Measurements from ENCODE around the gene TBATA.
"Not testable (repeated sequence)": the region's sequence is repeated elsewhere in the genome, so short reads cannot be mapped to it uniquely, and the experiment has no call there.

The TBATA gene

GRCh38 chr10:70777063-70777875, 7.9 kb downstream of the TBATA start:
- DNase-seq, result no peak

DNA sequence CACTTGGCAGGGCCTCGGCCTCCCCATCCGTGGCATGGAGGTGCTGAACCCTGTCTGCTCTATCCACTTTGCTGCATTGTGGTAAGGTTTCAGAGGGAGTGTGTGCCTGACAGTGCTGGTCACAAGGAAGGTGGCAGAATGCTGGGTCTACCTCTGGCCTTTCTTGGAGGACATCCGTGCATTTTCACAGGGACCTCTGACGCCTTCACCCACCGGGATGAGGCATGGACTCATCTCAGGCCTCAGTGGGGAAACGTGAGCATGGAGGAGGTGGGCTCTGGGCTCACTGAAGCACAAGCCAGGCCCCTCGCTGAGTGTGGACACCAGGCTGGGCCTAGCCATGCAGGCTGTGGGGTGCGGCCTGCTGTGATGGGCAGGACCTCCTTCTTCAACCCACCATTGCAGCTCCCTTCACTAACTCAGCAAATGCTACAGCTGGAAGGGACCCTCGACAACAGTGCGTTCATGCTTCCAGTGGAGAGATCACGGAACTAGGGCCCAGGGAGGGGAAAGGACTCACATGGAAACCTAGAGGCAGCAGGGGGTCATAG, 8.6 kb downstream of the TBATA start:
- no peak for DNase-seq

- DNase-seq, result no peak
Measured at GRCh38 chr10:70775679-70776454, 9.3 kb downstream of the TBATA start.

DNA sequence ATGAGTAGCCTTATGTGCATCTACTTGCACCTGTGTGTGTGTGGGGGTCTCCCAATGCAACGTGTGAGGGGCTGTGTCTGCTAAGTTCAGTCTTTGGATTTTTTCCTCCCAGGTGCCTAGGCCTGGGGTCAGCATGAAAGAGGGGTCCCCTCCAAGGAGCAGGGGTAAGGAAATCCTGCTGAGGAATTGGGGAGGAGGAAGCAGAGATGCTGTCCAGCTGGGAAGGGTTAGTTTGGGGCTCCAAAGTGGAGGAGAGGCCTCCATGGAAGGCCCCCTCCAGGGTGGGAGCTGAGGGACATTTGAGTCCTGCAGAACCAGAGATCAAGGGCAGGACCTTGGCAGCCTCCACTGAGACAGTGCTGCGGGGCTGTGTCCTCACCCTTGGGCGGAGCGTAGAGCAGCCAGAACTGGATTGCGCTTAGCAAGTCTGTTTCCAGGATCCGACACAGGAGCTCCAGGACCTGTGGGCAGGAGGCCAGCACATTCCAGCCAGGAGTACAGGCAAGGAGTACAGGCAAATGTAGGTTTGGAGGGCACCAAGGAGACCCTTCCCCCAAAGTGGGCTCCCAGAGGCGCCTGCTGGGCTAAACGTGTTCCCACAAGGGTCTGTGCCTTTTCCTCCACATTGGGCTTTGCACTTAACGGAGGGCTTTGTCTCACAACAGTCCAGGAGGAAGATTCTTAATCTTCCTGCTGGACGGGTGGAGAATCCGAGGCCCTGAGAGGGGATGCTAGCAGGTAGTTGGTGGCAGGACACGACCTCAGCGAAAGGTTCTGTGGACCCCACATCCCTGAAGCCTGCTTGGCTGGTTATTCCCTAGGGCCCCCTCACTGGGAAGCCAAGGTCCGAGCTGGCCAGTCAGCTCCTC, 10.1 kb downstream of the TBATA start:
- DNase-seq, result no peak

GRCh38 chr10:70773965-70774809, 11.0 kb downstream of the TBATA start:
- DNase-seq, result no peak

- DNase-seq, result no peak
Measured at GRCh38 chr10:70773461-70773860, 11.7 kb downstream of the TBATA start.

DNA sequence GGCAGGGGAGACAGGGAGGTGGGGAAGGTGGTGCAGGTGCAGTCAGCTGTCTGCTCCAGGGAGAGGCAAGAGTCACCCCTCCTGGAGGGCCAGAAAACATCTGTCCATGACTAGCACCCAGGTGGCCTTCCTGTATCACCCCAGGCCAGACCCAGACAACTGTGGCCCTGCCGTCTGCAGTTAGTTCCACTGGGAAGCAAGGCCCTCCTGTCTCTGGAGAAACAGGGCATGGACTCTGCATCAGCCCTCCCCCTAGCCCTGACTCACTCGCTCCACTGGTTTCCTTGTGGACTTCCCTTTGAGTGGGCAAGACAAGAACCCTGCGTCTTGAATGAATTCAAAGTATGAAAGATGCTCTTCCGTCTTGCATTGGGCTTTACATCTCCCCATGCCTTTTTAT, 12.6 kb downstream of the TBATA start:
- DNase-seq, result no peak

DNA sequence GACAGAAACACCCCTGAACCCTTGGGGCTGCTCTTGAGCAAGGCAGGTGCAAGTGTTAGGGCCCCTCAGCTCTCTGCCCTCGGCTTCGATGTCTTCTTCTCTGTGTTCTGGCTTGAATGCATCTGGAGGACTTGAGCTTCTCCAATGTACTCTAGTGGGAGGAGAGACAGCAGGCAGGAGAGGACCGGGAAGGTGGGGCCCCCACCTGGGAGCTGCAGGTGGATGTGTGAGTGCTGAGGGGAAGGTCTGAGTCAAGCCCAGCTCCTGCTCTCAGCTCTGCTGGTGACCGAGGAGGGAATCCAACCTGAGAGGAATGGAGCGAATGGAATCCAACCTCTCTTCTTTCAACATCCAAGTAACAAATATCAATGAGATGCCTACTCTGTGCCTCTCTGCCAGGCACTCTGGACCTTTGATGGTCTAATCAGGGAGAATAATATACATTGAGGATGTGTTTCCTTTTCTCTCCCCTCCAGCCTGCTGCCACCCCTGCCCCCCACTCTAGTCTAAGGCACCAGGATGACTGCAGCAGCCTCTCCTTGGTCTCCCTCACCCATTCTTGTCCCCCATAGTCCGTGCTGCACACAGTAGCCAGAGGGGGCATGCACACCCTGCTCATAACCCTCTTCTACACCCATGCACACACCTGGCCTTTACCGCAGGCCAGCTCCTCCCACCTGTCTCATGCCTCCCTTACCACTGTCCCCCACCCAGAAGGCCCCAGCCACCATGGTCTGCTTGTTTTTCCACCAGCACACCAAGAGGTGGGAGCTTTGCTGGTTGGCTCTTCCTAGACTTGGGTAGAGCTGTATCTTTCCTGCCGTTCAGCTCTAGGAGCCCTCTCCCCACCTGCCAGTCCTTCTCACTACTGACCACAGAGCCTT, 13.6 kb downstream of the TBATA start:
- no peak for DNase-seq

- not testable (repeated sequence) for DNase-seq
Measured at GRCh38 chr10:70770516-70770915, 14.7 kb downstream of the TBATA start.

GRCh38 chr10:70770001-70770400, 15.2 kb downstream of the TBATA start:
- no peak for DNase-seq

- no peak for DNase-seq
Measured at GRCh38 chr10:70769121-70769520, 16.1 kb downstream of the TBATA start.

DNA sequence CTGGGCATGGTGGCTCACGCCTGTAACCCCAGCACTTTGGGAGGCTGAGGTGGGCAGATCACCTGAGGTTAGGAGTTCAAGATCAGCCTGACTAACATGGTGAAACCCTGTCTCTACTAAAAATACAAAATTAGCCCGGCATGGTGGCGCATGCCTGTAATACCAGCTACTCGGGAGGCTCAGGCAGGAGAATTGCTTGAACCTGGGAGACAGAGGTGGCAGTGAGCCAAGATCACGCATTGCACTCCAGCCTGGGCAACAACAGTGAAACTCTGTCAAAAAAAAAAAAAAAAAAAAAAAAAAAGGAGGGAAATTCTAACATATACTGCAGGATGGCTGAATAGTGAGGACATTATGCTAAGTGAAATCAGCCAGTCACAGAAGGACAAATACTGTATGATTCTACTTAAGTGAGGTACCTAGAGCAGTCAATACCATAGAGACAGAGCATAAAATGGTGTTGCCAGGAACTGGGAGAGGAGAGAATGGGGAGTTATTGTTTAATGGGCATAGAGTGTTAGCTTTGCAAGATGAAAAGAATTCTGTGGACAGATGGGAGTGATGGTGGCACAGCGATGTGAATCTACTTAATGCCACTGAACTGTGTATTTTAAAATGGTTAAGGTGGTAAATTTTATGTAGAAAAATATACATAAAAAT, 17.0 kb downstream of the TBATA start:
- not testable (repeated sequence) for DNase-seq

DNA sequence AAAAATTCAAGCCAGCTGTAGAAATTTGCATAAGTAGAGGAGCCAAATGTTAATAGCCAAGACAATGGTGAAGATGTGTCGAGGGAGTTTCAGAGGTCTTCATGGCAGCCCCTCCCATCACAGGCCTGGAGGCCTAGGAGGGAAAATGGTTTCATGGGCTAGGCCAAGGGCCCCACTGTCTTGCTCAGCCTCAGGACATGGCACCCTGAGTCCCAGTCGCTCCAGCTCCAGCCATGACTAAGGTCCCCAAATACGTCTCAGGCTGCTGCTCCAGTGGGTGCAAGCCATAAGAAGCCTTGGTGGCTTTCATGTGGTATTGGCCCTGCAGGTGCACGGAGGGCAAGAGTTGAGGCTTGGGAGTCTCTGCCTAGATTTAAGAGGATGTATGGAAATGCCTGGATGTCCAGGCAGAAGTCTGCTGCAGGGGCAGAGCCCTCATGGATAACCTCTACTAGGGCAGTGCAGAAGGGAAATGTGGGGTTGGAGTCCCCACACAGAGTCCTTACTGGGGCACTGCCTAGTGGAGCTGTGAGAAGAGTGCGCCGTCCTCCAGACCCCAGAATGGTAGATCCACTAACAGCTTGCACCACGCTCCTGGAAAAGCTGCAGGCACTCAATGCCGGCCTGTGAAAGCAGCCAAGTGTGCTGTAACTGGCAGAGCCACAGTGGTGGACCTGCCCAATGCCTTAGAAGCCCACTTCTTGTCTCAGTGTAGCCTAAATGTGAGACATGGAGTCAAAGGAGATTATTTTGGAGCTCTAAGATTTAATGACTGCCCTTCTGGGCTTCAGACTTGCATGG, 19.2 kb downstream of the TBATA start:
- DNase-seq, result no peak

- DNase-seq, result no peak
Measured at GRCh38 chr10:70763567-70763966, 21.6 kb downstream of the TBATA start.

DNA sequence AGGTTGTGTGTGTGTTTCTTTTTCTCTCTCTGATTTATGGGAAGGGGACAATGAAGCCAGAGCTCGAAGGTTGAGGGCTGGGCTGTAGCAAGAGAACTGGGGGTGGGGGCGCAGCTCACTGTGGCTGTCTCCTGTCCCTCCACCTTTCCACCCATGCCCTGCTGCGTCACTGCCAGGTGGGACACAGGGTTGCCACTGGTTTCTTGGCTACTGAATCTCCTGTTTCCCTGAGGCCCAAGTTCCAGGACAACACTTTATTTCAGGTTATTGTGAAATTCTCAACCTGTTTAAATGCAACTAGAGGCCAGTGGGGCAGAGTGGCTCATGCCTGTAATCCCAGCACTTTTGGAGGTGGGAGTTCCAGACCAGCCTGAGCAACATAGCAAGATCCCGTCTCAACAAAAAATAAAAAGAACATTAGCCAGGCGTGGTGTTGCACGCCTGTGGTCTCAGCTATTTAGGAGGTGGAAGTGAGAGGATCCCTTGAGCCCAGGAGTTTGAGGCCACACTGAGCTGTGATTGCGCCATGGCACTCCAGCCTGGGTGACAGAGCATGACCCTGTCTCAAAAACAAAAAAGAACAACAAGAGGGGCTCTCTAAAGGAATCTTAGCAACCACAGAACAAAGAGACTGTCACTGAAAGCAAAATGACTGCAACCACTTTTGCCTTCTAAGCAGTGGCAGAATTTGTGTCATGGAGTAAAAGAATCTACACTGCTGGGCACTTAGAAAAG, 22.6 kb downstream of the TBATA start:
- no peak for DNase-seq

GRCh38 chr10:70761727-70762350, 23.3 kb downstream of the TBATA start:
- DNase-seq, result no peak

DNA sequence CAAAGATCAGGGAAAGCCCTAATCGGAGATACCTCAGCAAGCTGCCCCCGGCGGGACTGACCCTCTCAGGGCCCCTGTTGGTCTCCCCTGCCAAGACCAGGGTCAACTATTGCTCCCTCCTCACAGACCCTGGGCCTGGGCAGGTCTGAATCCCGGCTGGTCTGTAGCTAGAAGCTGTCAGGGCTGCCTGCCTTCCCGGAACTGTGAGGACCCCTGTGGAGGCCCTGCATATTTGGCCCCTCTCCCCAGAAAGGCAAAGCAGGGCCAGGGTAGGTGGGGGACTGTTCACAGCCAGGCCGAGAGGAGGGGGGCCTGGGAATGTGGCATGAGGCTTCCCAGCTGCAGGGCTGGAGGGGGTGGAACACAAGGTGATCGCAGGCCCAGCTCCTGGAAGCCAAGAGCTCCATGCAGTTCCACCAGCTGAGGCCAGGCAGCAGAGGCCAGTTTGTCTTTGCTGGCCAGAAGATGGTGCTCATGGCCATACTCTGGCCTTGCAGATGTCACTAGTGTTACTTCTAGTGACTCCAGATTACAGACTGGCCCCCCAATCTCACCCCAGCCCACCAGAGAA, 24.1 kb downstream of the TBATA start:
- DNase-seq, result no peak

DNA sequence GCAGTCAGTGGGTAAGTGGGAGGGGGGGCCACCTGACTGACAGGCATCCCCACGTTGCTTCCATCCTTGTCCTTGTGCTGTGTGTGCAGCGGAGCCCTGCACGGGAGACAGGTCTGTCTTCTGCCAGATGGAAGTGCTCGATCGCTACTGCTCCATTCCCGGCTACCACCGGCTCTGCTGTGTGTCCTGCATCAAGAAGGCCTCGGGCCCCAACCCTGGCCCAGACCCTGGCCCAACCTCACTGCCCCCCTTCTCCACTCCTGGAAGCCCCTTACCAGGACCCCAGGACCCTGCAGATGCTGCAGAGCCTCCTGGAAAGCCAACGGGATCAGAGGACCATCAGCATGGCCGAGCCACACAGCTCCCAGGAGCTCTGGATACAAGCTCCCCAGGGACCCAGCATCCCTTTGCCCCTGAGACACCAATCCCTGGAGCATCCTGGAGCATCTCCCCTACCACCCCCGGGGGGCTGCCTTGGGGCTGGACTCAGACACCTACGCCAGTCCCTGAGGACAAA, 24.8 kb downstream of the TBATA start:
- DNase-seq, result no peak
